Anterior cingulate cortex (tissue), 58 donors: ENCODE results near the gene RAD9A.

Source experiments
- DNase-seq, 58 donors: peaks; one replicate each; lab custom pipeline; 2025; lab: John Stamatoyannopoulos, UW

RAD9A gene

DNA sequence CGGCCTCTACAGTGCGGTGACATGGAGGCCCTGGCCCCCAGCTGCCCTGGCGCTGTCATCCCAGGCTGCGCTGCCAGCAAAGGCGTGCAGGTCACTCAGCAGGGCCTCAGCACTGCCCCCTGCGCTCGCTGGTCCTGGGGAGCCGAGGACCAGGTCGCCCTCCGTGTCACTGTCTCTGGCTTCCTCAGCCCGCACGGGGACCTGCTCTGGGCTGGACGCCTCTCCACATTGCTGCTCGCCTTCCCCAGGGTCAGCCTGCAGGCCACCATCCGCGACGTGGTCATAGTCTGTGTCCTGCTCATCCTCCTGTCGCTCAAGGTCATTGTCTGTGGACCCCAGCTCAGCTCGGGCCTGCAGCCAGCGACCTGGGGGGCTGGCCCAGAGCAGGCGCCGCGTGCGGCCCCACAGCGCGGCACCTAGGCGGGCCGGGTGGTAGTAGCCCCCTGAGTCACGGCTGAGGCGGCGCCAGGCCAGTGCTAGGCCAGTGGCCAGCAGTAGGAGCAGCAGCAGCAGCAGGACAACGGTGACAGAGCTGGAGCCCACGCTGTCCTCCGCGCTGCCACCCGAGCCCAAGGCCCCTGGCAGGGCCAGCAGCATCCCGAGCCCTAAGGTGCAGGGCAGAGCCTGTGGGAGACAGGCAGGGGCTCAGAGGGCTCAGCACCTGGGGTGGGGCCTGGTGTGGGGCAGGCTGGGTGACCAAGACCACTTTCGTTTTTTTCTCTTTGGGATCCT is 44.1 kb downstream of the RAD9A start:
- DNase-seq: no peak

DNA sequence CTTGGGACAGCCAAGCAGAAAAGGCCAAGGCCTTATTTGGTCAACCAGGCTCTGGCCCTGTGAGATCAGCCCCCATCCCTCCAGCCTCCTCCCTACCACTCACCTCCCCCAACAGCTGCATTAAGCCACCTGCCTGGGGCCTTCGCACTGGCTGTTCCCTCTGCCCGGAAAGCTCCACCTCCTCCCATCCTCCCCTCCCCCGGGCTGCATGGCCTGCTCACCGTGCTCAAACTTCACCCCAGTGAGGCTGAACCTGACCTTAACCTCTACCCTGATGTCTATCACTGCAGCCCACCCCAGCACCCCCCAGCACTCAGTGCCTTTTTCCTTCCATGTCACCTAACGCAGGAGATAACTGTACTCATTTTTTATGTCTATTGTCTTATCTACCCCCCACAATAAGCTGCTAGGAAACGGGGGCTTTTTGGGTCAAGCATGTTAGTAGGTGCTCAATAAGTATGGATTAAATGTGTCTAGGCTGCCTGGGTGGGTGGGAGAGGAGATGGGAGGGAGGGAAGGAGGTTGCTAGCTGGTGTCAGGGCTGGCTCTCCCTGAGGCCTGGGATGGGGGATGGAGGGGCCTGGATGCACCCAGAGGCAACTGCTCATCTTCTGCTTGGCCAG is 44.8 kb downstream of the RAD9A start:
- DNase-seq: no peak

DNA sequence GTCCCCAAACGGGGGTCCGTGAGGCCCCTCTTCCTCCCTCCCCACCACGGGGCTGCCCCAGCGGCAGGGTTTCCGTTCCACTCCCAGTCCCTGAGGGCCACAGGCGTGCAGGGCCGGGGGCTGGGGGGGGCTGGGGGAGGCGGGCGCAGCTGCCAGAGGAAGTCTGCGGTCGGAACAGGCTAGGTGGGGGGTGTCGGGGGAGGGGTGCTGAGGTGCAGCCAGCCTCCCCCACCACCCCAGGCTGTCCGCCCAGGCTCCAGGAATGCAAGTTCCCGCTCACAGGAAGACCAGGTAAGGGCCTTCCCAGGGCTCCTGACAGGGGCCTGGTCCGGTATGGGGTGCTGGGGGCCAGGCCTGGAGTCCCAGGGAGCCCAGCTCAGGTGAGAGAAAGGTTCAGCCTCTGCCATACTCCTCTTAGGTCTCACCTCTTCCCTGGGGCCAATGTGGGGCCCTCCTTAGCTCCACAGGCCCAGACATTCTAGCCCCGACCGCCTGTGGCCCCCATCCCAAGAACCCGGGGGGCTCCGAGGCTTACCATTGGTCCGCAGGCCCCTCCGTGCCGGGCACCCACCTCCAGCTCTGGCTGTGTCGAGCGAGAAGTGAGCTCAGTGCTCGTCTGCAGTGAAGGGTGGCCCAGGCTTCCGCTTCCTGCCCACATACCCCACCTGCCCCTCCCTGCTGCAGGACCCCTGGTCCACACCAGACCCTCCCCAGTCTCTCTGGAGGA is 45.5 kb downstream of the RAD9A start, which contains the start of gene PTPRCAP:
Gene PTPRCAP, minus strand, starts transcription at position 601 of the 727 bp plus-strand sequence. Its CDS starts 63 bp downstream, at position 538.
- no peak for DNase-seq

DNA sequence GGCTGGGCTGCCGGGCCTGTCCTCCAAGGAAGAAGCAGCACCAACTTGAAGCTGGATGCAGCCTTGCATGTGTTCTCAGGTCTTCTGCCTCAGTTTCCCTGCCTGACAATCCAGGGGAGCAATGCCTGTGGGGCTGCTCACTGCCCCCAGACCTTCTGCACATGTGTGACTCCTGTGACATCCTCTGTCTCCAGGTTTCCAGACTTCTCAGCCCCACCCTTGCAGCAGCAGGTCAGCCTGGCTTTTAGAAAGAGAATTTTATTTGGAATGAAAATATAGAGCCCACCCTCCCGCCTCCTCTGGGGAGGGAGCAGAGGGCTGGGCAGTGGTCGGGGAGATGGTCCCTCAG is 46.0 kb downstream of the RAD9A start:
- DNase-seq: no peak

DNA sequence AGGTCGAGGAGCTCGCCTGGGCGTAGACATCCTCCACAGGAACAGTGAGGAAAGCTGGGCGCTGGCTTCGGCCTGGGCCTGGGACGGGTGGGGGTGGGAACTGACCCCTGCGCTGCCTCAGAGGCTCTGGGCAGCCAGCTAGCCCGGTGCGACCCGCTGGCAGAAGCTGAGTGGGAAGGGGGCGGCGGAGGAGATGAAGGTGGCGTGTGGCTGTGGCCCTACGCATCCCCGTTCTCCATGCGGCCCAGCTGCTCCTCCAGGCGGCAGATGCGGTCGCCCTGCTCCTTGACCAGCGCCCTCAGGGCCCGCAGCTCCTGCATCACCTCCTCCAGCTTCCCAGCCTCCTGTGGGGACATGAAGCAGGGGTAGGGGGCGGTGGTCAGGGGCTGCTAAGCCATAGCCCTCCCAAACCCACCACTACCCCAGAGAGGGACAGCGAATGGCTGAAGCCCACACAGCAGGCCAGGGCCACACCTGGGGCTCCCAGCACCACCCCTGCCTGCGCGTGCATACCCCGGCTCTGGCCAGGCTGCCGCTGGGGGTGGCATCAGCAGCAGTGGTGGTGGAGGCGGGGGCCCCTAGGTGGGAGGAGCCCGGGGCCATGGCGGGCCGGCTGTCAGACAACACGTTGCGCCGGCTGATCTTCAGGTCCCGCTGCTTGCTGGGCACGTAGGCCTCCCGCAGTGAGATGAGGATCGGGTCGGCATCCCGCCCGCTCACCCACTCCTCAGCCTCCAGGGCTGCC is 46.5 kb downstream of the RAD9A start:
- DNase-seq: no peak

DNA sequence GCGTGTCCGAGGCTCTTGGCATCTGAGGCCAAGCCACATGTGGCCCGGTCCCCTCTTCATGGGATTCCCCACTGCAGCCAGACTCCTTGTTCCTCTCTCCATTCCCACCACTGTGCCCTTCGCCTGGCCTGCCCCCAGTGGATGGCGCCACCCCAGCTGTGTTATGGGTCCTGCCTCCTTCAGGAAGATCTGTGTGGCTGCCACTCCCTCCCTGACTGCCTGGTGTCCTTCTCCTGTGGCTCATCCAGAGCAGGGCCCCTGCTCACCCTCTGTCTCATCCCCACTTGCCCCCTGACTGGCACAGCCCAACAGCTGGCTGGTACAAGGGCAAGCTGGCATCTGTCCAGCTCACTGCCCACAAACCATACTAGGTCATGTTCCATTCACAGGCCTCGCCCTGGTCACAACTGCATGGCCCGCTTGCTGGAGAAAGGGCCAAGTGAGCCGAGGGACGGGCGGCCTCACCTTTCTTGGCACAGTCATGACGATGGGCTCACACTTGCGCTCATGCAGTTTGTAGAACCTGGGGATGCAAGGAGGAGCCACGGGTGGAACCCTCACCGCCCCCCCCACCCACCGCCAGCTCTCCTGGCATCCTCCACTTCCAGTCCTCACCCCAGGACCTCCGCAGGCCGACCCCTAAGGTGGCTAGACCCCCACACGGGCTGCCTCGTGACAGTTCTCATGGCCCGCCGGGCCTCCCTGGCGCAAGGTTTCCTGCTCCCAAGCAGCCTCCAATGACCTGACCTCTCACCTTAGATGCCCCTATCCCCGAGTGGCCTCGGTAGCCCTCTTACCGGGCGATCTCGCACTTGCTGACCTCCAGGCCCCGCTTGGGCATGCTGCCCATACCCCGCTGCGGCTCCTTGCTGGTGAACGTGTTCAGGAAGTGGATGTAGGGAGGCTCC is 47.8 kb downstream of the RAD9A start:
- peak in 4 of 58 donors; percentile 16 to 62 (median 46) for DNase-seq

DNA sequence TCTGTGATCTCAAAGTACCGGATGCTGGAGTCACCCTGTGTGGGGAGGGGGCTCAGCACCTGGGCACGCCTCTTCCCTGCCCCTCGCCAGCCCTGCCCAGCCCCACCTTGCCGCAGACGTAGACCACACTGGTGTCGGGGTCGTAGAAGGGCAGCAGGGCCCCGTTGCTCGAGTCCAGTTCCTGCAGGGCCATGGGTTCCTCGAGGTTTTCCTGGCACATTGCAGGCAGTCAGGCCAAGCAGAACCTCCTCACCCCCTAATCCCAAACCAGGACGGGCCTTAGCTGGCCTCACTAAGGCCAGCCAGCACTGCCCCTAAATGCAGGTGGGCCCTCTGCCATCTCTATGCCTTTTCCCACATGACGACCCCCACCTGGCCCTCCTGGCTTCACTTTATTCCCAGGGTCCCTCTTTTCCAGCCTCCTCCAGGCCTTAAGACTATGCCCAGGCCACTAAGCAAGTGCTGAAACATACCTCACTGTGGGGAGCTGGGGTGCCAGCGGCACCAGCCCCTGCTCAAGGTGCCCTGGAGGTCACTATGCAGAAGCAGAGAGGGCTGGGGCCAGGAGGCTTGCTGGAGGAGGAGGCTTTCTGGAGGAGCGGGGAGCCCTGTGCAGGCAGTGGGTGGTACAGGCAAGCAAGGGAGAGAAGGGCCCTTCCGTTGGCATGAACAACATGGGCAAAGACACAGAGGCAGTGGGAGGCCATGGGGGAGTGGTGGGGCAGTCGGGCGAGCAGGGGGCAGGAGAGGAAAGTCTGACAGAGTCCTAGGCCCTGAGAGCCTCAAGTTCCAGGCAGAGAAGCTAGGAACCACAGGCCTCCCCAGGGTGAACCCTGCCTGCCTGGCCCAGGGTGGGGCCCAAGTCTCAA is 48.7 kb downstream of the RAD9A start:
- DNase-seq: no peak

DNA sequence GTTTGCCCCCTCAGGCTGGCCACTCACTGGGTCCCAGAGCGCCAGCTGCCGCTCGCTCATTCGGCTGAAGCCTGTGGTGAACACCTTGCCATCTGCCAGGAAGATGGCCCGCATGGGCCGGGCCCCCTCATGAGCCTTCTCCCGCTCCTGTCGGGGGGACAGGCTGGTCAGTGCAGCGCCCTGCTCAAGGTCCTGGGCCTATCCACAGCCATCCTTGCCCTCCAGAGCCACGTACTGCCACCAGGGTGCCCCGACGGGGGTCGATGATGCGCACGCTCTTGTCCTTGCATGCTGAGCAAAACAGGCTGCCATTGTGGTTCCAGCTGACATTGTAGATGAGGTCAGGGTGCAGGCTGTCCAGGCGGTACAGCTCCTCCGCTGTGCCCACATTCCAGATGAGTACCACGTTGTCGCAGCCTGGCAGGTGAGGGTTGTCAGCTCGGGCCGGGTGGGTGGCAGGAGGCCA is 49.3 kb downstream of the RAD9A start:
- no peak for DNase-seq

DNA sequence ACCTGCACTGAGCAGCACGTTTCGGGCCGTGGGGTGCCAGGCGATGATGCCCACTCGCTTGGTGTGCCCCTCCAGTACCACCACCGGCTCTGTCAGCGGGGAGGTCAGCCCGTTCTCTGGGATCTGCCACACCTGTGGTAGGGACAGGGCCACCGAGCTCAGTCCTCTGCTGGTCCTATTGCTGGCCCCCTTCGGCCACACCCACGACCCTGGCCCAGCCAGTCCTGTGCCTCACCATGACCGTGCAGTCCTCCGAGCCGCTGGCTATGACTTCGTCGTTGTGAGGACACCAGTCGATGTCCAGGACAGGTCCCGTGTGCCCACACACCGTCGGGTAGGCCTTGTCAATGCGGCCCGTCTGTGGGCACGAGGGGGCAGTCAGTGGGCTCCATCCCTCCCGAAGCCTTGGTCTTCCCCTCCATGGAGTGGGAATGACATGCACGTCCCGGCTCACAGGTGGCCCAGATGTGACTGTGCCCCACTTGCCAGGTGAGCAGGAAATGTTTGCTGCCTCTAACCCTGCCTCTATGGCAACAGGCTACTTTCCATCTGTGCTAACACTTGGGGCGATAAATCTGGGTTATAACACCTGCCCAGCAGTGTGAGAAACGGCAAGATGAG is 50.1 kb downstream of the RAD9A start:
- DNase-seq: no peak

DNA sequence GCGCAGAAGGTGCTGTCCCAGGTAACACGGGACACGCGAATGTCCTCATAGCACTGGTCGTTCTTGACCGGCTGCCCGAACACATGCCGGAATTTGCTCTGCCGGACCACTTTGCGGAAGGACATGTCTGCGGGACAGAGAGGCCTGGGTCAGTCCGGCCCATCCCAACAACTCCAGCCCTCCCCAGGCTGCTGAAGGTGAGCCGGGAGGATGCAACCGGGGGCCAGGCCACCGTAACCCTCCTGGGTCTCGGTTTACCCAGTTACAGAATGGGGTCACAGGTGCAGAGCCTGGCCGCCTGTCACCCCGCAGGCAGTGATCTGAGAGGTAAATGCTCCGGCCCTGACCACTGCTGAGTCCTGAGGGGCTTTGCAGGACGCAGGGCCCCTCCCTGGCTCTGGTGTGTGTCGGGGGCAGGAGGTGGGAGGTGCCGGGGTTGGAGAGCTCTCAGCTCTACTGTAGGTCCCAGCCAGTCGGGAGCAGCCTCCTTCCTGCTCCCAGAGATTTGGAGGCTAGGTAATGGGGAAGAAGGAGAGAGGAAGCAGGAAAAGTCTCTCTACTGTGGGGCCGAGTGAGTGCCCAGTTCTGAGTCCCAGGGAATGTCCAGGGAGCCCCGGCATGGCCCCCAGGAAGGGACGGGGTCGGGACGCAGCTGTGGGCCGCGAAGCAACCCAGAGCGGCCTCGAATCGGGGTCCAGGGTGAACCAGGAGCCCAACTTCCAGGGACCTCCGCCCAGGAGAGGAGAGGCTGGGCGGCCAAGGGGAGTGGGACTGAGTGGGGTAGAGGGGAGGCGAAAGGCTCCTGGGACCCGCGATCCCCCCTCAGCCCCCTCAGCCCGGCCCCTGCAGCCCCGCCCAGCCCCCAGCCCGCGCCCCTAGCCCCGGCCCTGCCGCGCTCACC is 51.0 kb downstream of the RAD9A start:
- no peak for DNase-seq

DNA sequence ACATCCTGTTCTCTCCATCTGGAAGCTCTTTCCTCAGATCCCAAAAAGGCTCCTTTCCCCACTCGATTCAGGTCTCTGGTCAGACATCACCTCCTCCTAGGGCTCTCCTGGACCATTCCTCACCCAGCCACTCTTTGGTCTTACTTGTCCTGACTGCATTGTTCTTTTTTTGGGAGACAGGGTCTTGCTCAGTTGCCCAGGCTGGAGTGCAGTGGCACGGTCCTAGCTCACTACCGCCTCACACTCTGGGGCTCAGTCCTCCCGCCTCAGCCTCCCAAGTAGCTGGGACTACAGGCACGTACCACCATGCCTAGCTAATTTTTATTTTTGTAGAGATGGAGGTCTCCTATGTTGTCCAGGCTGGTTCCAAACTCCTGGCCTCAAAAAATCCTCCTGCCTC is 53.7 kb downstream of the RAD9A start:
- no peak for DNase-seq
